A204.1 (cell line): Measurements from ENCODE around the gene HYLS1.
"Not testable (repeated sequence)": the region's sequence is repeated elsewhere in the genome, so short reads cannot be mapped to it uniquely, and the experiment has no call there.

ENCODE experiments used
- FAIRE-seq: peaks from 2 replicates; lab custom pipeline; 2012; peaks lifted over from hg19 to GRCh38; lab: Jason Lieb, UNC

The HYLS1 gene

DNA sequence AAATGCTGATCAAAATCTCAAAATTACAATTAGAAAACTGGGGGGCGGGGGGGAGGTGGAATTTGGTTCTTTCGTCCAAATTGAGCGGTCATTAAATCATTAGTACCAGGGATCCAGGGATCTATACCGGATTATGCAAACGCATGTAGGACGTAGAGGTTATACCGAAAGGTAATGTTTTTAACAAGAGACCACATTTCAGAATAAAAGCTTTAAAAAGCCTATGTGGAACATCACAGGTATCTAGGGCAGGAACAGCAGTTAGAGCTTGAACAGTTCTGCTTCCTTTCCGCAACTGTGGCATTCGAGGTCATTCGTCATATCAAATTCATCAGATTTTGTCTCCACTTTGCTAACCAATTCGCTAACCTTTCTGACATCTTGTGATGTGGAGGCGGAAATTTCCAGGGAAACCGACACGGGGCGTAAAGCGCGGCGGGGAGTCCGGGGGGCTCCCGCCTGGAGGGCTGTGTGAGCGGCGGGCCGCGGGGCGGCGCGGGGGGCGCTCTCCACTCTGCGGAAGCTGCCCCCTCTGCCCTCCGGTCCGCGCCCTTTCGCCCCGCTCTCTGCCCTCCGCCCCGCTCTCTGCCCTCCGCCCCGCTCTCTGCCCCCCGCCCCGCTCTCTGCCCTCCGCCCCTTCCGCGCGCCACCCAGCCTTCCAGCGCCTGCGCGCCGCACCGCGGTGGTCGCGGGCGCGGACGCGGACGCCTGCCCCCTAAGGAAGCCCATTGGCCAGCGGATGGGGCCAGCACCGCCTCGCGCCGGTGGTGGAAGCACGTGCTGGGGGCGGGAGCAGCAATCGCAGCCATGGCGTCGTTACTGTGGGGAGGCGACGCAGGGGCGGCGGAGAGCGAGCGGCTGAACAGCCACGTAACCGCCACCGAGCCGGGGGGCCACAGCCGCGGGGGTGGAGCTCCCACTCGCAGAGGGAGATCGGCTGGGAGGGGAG is 16.5 kb downstream of the HYLS1 start, which contains the start of gene DDX25:
Gene DDX25 (plus strand): TSS at position 798 of the 949 bp plus-strand sequence. CDS start 10 bp downstream, at position 808.
- FAIRE-seq, result no peak

DNA sequence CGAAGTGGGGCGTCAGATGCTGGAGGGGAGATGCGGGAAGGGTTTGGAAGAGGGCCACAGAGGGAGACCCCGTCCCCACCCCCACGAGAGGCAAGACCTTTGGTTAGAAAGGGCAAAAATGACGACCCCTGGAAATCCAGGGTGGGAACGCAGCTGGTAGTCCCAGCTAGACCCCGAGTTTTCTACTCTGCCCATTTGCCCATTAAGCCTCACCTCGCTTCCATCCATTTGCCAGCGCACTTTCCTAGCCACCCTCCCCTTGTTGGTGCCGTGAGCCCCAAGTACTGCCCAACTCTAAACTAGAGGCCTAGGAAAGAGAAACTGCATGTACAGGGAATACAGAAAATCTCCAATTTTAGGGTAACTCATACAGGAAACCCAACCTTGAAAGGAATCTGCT is 17.2 kb downstream of the HYLS1 start:
- no peak for FAIRE-seq

DNA sequence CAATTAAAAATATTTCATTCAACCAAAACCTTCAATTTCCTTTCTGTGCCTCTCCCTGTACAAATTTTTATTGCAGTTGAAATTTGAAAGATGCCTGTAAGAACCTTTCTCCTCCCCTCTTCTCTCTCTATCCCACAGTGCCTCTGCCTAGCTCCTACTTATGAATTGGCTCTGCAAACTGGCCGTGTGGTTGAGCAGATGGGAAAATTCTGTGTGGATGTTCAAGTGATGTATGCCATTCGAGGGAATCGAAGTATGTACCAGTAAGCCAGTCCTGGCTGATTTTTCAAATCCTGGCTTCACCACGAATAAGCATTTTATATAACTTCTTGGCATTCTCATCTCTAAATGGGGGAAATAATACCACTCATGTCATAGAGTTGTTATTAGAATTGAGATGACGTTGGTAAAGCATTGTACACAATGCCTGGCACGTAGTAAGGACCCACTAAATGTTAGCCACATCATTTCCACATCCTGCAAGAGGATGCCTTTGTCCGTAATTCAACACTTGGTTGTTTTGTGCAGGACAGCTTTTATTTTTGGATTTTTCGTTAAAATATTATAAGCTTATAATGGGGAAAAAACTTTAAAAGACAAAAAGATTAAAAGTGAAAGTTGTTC is 22.9 kb downstream of the HYLS1 start:
- no peak for FAIRE-seq

DNA sequence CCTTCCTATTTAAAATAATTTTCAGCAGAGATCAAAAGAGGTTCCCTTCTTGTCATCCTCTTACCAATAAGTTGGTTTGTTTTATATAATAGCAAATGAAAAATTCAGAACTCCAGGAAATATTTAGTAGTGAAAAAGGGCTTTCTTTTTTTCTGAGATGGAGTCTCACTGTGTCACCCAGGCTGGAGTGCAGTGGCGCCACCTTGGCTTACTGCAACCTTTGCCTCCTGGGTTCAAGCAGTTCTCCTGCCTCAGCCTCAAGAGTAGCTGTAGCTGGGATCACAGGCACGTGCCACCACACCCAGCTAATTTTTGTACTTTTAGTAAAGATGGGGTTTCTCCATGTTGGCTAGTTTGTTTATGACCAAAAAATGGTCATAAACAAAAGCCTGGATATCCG is 27.1 kb downstream of the HYLS1 start:
- not testable (repeated sequence) for FAIRE-seq

DNA sequence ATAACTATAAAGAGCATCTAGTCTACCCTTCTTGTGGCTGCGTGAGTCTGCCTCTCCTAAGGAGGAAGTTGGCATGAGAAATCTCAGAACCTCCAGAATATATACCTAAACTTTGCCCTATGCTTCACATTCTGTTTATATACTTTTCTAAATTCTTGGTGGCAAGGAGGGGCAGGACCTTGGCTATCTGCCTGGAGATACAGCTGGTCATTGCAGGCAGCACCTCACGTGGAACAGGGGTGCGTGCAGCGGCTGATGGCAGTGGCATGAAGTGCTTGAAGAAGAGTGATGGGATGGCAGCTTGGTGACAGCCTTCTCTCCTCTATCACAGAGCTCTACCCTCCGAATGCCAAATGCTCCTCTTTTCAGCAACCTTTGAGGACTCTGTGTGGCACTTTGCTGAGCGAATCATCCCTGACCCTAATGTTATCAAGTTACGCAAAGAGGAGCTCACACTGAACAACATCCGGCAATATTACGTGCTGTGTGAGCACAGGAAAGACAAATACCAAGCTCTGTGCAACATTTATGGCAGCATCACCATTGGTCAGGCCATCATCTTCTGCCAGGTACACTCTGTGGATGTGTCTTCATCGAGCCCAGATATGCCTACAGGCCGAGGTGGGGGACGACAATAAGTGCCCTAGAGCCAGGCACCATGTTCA is 29.3 kb downstream of the HYLS1 start:
- no peak for FAIRE-seq

DNA sequence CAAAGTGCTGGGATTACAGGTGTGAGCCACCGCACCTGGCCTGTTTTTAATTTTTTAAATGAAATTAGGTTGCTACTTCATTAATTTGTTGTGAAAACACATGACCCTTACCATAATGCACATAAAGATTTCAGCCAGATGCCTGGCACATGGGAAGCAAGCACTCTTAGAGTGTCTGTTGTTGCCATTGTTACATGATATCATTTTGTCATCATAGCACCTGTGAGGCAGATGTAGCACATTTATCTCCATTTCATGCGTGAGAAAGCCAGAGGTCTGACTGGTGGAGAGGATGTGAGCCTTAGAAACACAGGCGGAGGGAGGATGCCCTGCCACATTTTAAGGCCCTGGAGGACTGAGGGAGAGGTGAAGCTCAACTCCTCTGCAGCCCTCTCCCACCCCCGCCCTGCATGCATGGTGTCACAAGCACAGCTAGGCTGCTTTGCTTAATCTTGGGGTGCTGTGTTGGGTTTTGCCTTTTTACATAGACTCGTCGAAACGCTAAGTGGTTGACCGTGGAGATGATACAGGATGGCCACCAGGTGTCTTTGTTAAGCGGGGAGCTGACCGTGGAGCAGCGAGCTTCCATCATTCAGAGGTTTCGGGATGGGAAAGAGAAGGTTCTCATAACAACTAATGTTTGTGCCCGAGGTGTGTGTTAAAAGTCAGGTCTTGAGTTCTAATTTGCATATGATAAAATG is 30.8 kb downstream of the HYLS1 start:
- FAIRE-seq, result no peak

DNA sequence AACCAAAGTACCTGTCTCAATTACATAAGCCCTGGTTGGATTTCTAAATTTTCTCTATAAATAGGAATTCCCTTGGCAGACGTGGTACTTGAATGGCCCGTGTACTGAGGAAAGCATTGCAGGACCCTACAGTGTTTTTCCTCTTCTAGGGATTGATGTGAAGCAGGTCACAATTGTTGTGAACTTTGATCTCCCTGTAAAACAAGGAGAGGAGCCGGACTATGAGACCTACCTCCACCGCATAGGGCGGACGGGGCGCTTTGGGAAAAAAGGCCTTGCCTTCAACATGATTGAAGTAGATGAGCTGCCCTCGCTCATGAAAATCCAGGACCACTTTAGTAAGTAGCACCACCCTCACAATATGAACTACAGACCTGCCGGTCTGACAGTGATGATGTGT is 33.6 kb downstream of the HYLS1 start:
- FAIRE-seq, result no peak

DNA sequence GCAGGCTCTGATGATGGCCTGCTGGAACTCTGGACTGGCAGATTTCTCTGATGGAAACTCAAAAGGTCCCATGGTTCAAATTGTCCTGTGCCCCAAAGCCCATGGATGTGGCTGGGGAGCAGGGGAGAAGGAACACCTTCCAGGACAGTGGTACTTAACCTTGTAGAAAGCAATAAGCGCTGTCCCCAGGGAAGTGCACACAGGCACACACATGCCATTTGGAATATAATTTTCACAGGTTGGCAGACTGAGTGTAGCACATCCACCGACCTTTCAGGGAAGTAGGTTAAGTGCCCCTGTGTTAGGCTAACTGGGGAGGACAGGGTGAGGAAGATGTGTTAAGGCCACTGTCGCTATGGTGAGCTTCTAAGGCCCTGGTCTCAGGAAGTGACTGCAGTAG is 34.7 kb downstream of the HYLS1 start:
- FAIRE-seq, result no peak

DNA sequence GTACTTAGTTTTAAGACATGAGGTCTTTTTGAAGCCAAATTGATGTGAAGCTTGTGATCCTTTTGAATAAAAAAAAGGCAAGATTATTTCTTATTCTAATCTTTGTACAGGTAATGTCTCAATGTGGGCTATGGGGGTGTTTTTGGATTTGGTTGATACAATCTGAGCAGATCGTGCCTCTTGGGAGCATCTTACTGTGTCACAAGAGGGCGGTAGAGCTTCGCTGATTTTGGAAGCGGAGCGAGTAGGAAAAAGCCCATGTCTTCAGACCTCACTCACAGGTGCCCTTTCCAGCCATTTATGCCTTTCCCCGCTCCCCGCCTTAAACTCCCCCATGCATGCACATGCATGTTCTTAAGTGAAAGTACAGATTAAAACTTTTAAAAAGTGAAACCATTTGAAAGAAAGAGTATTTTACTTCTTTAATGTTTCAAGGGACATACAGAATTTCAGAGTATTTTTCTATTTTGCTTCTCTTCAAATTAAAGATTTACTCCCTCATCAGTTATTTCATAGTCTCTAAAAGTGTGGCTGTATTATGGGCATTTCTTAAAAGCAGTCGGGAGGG is 35.6 kb downstream of the HYLS1 start:
- peak; percentile 76 for FAIRE-seq

DNA sequence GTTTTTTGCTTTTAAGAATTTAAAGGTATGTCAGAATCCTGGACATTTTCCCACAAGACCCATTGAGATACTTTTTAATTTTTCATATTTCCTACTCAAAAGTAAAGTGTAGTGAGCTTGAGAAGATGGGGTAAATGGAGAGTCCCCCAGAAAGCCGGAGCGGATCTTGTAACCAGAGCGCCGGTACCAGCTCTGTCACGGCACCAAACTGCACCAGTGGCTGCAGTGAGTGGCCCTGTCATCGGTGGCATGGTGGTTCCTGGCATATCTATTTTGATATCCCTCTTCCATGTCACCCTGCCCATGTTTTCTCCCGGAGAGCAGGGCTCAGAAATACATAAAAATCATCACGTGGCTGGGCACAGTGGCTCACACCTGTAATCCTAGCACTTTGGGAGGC is 36.2 kb downstream of the HYLS1 start:
- no peak for FAIRE-seq

DNA sequence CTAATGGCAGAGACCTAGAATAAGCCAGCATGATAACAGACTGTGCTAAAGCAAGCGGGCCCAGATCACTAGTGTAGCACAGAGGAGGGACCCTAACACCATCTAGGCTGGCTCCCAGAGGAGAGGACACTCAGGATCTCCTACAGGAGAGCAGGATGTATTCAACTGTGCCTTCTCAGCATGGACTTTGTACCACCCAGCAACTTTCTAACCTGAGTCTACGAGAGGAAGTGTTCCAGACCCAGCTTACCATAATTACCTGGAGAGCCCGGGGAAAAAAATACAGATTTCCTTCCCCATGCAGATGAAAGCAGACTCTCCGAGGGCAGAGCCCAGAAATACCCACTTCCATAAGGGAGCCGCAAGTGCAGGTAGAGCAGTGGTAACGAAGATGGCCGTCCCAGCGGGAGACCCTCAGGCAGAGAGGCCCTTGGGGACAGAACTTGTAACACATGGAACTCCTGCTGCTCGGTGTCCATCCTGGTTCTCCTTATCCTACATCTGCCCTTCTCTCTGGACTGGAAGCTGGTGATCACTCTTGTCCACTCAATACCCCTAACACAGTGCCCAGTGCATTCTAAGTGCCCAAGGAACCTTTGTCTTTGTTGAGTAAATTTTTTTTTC is 37.0 kb downstream of the HYLS1 start:
- FAIRE-seq, result no peak

DNA sequence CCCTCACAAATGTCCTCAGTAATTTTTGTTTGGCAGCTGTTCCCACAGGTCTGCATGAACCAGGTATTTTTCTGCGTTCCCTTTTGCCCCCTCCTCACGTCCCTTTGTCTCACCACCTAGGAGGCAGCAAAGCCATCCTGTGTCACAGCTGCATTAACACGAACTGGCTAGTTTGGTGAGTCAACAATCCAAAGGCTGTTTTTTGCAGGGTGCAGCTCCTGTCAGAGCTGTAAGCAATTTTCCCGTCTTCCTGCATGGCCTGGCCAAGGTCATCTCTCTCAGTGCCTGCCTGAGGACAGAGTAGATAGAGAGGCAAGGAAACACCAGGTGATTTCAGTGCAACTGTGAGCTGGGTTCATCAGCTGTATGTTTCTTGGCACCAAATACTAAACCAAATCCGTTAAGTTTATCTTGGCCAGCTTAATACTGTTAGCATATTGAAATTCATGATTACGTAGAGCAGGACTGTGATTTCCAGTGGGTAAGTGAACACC is 37.8 kb downstream of the HYLS1 start:
- FAIRE-seq, result no peak

DNA sequence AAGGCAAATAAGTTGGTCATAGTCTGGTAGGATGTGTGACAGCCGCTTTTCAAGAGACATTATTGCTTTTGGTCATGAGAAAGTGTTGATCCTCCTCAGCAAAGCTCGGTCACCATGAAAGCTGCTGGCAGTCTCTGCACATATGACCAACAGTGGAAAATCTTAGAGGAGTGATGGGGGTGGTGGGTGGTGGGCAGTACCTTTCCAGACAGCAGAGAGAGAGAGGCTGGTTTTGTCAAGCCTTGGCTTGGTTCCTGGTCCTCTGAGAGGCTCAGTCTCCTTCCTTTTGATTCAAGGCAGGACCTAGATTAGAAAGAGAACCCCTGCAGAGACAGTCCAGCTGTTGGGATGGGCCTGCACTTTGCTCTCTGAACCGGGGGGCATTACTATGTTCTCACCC is 38.3 kb downstream of the HYLS1 start:
- FAIRE-seq, result no peak

DNA sequence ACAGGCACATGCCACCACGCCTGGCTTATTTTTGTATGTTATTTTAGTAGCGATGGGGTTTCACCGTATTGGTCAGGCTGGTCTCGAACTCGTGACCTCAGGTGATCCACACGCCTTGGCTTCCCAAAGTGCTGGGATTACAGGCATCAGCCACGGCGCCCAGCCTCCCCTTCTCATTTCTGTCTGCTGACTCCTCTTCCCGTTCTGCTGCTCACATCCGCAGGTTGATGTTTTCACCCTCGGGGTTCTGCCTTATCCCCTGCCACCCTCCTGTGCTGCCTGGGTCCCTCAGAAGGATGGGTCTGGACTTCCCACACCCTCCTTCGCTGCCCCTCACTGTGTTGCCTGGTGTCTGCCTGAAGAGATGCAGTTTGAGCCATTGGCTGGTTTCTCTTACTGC is 39.2 kb downstream of the HYLS1 start:
- FAIRE-seq, result no peak

DNA sequence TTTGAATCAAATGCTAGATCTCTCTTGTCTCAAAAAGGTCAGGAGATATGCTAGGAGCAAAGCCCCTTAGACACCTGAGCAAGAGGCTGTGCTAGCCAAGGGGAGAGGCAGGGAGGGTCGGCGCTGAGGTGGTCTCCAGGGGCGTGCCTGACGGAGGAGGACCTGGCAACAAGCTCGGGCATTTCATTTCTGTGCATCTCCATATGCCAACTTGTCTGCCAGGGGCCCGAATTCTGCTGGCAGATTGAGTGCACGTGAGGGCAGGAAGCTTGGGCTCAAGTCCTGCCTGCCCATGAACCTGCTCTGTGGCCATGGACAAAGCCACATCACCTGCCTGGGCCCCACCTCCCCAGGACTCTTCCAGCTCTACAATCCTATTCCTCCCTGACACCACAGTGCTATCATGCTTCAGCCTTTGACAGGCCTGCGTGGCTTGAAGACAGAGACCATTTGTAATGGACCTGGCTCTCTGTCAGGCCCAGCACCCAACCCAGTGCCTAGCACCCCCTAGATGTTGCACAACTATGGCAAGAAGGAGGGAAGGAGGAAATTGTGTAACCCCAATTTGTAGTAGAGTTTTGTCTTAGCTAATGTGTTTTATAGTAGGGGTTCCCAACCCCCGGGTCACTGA is 42.1 kb downstream of the HYLS1 start:
- FAIRE-seq, result no peak

DNA sequence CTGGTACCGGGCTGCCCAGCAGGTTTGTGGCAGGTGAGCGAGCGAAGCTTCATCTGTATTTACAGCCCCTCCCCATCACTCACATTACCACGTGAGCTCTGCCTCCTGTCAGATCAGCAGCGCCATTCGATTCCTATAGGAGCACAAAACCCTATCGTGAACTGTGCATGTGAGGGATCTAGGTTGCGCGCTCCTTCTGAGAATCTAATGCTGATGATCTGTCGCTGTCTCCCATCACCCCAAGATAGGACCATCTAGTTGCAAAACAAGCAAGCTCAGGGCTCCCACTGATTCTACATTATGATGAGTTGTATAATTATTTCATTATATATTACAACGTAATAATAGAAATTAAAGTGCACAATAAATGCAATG is 42.6 kb downstream of the HYLS1 start:
- FAIRE-seq, result no peak

DNA sequence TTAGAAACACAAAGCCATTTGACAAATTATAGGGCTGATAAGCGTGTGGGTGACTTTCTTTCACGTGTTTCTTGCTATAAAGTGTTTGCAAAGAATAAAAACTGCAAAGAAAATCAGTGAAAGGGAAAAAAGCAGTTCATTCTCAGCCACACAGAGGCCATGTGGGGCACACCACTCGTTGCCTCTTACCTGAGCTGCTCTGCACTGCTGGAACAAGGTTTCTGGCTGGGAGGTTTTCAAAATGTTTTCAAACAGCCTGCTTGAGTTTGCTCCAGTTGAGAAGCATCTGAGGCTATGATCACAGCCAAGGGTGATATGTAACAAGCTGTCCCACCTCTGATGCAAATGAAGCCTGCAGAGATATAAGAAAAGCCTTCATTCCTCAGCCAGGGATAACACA is 43.6 kb downstream of the HYLS1 start:
- no peak for FAIRE-seq

DNA sequence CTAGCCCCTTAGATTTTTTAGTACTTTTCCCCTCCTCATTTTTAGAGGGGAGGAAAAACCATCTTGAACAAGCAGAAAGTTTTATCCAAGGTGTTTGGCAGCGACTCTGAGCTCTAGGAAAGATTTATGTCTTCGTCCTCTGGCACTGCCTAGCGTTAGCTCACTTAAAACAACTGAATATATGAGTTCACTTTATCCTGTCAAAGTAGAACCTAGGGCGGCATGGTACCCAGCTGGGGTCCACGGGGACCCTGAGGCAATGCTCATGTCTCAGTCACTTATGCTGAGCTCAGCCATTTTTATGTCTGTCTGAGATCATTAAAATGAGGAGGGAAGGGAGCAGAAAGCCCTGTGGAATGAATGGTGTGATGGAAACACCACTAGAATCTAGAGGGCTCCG is 44.2 kb downstream of the HYLS1 start:
- FAIRE-seq, result no peak

DNA sequence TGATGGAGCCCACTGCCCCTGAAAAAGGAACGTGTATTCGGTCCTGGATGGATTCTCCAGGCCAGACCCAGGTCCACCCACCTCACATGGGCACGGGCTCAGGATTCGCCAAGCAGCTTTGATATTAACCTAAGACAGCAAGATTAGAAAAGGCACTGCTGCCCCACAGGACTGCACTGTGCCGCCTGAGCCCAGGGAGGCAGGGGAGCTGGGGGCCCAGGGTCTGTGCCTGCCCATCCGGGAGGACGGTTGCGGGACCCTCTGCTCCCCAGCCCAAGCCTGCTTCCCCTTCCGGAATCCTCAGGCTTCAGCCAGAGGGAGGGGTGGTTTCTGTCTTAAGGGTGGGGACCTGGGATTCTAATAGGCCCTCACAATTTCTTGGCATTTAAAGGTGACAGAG is 44.8 kb downstream of the HYLS1 start:
- FAIRE-seq, result no peak

DNA sequence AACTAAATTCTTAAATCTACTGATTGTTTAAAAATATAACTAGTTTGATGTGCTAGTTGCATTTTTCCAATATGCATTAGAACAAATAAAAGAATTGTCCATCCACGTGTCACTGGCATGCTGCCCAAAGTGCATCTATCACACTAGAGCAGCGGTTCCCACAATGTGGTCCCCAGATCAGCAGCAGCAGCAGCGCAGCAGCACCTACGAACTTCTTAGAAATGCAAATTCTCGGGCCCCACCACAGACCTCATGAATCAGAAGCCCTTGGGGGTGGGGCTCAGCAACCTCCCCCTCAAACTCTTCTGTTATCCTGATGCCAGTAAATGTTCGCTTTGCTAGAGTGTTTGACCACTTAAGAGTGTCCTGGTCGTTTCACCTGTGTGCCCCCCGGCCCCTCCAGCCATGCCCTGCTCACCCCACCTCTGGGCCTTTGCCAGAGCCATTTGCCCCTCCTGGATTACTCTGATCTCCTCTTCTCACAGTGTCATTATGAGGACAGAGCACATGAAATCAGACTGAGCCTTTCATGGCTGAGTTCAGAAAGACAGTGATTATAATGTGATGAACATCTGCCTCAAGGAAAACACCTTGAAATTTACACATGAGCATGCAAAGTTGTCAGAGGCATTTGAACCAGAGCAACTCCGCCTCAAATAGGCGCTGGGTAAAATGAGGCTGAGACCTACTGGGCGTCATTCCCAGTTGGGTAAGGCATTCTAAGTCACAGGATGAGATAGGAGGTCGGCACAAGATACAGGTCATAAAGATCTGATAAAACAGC is 45.8 kb downstream of the HYLS1 start:
- no peak for FAIRE-seq
